Activated CD4-positive, alpha-beta T cell treated with anti-CD3 and anti-CD28 coated beads for 4 hours (primary cell): ENCODE measurements around the gene IQGAP2.

Experiments
- DNase-seq, 2 donors: peaks; one replicate each; pipeline ENCODE4 v3.0.0-alpha.2; 2020

Gene IQGAP2

DNA sequence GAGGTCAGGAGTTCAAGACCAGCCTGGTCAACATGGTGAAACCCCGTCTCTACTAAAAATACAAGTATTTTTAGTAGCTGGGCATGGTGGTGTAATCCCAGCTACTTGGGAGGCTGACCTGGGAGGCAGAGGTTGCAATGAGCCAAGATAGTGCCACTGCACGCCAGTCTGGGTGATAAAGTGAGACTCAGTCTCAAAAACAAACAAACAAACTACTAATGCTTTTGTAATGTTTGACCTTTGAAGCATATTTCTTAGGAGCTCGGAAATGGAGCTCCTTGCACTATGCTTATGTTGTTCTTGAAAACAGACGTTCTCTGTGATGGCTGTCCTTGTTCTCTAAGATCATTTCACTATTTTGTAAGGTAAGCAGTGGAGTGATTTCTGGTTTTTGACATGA lies 214.1 kb downstream of the IQGAP2 start:
- DNase-seq: no peak

DNA sequence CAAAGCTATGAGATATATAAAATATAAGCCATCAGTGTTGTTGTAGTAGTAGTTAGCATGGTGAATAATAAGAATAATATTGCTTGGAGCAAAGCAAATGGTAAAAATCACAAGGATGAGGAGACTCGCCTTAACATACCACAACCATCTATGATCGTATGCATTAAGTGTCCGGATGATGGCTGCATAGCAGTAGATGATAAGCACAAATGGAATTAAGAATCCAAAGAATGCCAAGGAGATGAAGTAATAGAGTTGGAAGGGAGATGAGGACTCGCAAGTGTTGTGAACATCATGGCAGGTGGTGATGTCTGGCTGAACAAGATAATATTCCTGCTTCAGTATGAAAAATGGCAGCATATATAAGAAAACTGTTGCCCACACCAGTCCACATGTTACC lies 214.6 kb downstream of the IQGAP2 start:
- no peak for DNase-seq

DNA sequence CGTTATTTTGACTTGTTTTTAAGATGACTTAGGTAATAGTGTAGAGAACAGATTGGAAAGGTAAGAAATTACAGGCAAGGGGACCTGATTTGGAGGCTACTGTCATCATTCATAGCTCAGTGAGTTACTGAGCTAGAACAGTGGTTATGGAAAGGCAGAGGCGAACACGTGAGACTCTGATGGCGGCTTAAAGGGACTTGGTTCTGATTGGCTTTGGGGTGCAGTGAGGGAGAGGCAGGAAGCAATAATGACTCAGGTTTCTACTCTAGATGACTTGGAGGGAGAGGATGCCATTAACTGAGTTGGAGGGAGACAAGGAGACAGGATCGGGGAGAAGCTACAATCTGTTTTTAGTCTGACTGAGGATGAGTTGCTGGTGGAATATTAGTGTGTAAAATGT lies 217.1 kb downstream of the IQGAP2 start:
- DNase-seq: no peak

DNA sequence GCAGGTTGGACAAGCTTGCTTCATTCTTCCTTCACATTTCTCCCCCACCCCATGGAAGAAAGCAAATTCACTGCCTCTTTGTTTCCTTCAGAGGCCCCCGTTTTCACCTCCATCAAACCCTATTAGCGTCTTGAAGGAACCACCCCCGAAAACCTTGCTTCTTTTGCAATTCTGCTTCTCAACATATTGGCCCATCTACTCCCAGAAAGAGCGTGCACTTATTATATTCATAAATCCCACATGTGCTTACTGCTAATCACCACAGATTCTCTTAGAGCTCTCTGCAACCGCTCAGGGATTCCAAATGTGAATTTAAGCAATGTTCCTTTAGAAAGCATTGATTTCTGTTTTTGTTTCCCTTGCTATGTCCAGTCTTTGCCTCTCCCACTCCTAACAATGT lies 219.0 kb downstream of the IQGAP2 start:
- no peak for DNase-seq

DNA sequence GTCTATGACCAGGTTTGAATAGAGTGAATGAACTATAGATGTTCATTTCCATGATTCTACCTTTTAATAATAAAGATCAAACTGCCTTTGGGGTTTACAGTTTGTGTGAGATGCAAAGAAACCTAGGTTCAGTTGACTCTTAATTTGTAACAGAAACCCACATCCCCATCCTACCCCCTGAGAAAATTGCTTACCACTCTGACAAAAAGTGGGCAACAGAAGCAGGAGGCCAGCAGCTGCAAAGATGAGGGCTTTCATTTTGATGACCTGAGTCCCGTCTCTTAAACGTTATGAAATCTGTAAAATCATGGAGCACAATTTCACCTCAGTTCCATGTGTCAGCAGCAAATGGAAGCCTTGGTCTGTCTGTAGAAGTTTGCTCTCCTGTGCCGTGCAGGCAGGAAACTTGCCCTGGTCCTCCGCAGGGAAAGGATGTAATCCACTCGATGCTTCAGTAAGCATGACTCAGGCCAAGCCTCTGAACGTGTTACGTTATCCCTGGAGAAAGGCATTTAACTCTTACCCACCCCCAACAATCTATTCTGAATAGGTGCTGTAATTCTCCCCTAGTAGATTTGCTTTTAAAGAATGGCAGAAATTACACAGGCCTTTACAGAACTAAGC lies 220.0 kb downstream of the IQGAP2 start, which contains the start of gene F2RL2:
TSS of gene F2RL2 (minus strand) at position 431 of the 624 bp plus-strand sequence. CDS start at position 258, 173 bp downstream.
- no peak for DNase-seq

DNA sequence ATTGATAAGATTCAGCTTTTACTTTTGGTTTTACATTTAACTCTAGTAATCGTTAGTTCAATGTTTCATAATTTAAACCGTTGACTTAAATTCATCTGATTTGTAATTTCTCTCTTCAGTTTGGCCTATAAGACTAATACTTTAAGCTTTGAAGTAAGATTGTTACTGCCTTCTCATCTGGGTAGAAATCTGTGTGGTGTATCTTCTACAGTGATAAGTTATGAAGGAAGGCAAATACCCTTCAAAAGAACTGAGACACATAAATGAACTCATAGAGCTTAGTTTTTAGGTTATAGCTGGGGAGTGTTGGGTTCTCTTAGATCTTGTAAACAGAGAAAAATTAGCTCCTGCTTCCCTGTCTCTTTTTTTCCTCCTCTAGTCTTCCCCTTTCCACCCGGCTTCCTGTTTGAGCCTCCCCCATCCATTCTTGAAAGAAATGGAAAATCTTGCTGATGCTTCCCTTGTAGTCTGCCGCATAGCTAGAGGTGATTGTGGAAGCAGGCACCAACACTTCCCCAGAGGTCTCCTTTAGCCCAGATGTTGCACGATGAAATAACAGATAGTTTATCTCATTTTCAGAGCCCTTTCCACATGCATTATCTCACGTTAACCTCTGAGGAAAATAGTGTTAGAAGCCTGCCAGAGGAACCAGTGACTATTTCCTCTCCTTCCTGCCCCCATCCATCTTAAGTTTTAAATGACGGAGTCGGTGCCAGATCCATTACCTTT lies 222.2 kb downstream of the IQGAP2 start:
- no peak for DNase-seq

DNA sequence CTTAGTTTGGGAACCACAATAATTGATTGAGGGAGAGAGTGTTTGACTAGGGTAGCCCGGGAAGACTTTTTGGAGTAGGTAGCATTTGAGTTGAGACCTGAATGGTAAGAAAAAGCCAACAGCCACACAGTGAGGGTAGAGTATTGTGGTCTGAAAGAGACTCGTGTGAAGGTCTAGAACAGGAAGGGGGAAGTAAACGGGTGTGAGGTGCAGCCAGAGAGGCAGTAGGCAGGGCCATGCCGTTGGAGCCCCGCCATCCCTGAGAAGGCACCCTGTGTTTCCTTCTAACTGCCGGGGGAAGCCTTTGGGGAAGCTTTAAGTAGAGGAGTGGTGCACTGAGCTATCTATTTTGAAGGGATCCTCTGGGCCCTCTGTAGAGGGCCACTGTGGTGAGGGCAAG lies 223.7 kb downstream of the IQGAP2 start:
- no peak for DNase-seq

DNA sequence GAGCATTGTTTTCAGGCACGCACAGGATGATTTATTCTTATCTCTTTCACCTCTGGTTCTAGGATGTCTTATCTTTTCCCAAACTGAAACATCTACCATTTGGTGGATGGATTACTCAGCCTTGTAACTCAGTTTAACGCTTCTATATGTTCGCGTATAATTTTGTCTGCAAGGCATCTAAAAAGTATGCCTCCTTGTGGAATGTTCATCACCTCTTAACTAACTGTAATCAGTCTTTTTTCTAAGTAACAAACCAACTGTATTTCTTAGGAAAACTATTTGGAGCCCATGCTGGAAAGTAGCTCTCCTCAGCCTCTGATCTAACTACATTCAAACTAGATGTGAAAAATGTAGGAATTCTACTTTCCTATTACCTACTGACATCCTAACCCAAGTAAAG lies 231.6 kb downstream of the IQGAP2 start:
- DNase-seq: no peak

DNA sequence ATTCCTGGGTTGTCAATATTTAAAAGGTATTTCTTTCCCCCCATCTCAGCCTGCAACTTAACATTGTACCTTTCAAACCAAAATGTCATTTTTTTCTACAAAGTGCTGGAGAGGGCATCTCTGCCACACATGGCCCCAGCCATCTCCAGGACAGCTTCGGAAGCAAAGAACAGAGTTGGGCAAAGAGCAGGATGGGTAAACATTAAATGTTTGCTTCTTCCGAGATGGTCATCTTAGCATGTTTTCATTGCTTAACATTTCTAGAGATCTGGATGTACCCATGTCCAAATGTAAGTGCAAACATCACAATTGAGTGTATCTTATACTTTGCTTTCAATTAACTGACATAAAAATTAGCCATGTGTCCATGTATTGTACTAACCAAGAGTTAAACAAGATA lies 234.4 kb downstream of the IQGAP2 start:
- DNase-seq: no peak

DNA sequence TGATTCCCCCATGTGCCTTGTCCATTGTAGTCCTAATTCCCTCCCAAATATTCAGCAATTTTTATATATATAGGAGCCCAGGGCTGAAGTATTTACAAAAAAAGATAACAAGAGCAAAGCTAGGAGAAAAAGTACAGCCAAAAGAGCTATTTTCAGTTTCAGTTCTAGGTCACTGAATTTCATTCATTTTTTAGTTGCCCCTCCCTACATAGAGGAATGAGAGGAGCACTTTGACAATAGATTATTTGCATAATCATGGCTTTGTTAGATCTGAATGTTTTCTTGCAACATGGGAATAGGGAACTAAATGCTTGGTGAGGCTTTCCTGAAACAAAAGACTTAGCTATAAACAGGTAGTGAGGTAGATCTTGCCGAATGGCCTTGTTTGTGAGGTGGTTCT lies 235.4 kb downstream of the IQGAP2 start:
- no peak for DNase-seq

DNA sequence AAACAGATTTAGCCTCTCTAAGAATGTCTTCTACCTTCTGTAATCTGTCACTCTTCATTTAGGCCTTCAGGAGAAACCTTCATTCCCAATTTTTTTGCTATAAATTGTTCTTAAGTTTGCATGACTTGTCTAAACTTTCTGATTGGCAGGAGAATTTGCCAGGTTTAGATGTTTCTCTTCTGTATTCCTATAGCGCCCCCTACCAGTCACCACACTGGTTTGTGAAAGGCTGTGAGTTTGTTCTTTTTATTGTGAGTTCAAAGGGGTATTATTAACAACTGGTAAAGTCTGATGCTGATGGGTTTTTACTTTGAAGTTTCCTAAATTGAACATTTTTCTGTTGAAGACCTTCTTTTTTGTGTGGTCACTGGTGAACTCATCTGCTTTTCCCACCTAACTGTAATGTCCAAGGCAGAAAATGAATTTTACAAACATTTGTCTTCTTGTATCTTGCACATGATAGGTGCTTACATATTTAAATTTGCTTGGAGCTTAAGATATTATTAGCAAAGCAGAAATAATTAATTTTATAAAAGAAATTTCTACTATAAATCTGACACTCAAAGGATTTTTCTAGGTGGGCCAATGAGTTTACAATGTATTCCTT lies 238.5 kb downstream of the IQGAP2 start:
- DNase-seq: peak; percentile 46 to 71

DNA sequence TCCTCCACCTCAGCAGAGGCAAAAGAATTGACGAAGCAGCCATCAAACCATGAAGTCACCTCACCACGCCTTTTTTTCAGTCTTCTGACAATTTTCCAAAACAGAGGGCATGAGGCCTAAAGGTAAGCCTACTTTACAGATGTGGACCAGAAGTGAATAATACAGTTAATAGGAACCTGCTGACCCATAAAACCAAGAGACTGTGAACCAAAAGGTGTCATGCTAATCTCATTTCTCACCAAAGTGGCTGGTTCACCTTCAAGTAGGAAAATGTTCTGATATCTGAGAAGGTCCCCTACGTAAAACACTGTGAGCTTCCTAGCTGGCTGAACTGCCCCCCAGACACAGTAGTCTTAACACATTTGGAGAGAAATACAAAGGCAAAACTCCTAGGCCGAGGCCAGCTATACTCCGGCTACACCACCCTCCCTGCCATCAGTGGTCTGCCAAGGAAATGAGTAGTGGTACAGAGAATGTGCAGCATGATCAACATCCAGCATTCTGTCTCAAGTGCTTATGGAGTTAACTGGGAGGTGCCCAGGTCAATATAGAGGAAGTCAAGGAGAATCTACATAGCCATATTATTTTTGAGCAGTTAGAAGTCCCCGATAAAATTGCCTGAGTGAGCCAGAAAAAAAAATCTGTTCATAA lies 239.4 kb downstream of the IQGAP2 start:
- DNase-seq: no peak

DNA sequence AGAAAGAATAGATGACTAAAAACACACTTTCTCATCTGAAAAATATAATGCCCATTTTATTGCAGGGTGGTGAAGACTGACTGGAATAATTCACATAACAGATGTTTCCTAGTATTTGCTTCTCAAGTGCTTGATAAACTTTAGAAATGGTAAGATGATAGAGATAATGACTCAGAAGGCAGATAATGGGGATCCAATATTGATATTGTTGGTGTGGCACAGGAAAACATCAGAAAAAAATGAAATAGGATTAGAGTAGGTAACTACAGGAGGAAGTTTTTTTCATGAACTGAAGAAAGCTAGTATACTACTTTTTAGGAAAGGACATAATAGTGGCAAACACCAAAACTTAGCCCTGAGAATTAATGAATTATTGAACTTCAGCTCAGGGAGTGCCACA lies 240.3 kb downstream of the IQGAP2 start:
- DNase-seq: no peak

DNA sequence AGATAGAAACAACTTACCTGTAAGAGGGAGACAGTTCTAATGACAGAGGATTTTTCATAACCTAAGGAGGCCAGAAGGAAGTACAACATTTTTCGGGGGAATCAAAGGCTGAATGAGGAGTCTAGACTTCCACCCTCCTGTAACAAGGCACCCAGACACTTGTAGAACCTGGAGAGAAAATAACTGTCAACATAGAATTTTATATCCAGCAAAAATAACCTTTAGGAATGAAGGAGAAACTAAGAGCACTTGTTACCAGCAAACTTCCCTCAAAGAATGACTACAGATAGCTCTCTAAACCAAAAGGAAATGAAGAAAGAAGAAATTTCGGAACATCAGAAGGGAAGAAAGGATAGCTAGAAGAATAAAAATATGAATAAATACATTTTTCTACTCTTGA lies 246.1 kb downstream of the IQGAP2 start:
- no peak for DNase-seq

DNA sequence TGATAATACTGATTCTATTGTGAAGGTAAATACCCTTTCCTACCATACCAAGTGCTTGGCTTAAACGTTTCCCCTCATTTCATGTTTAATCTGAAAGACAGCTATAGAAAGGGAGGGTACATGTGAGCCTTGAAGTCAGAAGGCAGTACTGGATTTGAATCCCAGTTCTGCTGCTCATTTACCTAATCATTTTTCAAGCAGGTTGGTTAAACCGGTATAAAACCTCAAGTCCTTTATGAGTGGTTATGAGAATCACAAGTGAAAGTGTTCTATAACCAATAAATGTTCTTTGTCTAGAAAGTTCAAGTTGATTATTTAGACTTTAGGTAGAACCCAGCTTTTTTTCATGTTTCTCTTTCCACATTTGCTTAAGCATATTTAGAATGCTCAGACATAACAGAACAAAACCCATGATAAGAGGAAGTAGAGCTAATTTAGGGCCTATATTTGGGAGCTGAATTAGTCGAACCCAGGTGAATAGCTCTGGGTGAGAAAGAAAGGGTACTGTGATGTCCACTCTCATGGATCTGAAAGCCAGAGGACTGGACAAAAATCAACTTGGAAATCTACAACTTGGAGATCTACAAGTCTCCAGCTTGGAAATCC lies 249.8 kb downstream of the IQGAP2 start:
- no peak for DNase-seq

DNA sequence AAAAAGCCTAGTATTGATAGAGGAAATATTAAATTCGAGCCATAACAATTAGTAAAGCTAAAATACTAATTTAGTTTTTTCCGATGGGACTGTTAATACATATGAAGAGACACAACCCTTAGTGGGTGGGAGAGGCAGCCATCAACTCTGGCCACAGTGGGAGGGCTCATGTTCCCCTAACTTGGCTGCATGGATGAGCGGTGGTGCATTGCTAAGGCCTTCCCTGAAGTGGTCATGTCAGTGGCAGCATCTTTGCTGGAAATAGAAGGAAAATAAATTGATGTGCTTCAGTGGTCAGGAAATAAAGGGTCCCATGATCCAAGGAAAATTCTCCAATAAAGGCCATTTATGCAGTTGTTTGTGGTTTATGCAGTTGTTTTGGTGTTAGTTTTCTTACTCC lies 254.0 kb downstream of the IQGAP2 start:
- no peak for DNase-seq

DNA sequence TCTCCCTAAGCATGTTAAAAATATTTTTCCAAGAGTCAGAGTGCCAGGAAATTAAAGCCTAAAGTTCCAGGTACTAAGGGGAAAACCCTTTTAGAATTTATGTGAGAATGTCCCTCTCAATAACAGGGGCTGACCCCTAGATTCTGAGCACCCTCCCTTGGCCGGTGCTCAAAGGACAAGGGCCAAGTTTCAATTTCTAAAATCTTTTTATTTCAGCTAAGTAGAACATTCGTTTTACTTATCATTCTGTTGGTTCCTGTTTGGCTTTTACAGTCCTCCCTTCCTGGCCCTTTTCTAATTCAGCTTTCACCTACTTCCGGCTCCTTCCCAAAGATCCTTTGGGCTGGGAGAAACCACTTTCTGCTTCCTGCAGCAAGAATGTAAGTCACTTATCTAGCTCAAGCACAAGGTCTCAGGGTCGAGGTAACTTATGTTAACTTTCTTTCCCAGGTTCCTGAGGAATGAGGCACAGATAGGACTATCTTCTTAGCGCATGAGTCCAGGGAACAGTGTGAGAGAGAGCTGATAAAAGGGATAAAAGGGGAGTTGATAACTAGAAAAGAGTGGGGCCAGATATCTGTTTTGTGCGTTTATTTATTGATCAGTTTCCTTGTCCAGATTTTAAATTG lies 254.7 kb downstream of the IQGAP2 start:
- DNase-seq: no peak

DNA sequence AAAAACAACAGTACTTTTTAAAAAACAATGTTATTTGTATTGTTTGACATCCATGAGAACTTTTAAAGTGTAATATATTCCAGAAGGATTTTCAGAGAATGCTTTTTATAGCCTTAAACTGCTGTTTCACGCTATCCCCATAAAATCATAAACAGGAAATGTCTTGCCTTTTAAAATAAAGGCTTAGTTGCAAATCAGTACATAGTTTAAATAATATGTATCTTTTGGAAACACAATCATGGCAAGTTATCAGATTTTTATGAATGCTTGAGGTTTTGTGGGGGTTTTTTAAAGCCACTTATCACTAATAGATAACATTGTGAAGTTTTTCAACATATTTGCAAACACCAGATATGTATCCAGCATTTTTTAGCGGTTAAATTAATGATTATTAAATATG lies 257.3 kb downstream of the IQGAP2 start:
- DNase-seq: no peak

DNA sequence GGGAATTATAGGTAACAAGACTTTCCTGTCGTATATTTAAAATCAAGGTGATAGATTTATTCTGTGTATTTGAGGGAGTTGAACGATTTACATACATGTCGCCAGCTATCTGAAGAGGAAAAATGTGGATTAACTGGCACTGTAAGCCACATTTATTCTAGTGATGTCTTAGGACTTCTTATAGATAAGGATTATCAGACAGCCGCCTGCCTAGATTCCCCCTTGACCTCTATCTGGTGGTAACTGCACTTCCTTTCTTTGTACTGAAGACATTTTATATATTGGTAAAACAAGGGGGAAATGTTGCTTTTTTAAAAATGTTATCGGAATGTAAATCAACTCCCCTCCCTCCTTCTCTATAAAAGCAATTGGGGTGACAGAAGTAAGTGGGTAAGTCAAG lies 259.4 kb downstream of the IQGAP2 start:
- DNase-seq: no peak

DNA sequence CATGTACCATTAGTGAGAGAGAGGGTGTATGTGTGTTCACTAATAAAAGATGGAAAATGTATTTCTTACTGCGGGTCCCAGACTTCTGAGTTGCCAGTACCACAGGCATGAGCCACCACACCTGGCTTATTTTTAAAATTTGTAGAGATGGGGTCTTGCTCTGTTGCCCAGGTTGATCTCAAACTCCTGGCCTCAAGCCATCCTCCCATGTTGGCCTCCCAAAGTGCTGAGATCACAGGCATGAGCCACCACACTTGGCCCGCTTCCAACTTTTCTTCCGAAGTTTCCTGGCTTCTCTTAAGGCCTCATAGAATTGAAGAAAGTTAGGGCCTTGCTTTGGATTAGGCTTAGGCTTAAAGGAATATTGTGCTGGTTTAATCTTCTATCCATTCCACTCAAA lies 260.5 kb downstream of the IQGAP2 start:
- no peak for DNase-seq

DNA sequence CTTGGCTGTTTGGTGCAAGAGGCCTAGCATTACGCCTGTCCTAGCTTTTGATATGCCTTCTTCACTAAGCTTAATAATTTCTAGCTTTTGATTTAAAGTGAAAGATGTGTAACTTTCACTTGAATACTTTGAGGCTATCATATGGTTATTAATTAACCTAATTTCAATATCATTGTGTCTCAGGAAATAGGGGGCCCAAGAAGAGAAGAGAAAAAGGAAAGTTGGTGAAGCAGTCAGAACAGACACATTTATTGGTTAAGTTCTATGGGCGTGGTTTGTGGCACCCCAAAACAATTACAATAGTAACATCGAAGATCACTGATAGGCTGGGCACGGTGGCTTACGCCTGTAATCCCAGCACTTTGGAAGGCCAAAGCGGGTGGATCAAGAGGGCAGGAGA lies 261.0 kb downstream of the IQGAP2 start:
- no peak for DNase-seq

DNA sequence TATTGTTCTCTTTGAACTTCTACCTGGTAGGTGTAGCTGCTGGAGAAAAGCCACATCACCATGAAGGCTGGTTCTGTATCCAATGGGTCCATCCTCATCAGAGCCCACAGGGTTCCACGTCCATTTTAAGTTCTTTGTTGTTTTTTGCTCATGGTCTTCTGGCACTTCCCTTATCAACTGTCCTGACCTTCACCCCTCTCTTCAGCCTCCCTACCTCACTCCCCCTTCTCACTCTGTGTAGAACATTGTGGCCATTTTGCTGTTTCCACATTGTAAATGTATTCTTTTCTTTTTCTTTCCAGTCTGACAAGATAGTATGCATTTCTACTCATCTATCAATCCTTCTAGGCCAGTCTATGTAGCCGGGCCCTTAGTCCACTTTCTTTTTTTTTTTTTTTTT lies 264.4 kb downstream of the IQGAP2 start:
- no peak for DNase-seq

DNA sequence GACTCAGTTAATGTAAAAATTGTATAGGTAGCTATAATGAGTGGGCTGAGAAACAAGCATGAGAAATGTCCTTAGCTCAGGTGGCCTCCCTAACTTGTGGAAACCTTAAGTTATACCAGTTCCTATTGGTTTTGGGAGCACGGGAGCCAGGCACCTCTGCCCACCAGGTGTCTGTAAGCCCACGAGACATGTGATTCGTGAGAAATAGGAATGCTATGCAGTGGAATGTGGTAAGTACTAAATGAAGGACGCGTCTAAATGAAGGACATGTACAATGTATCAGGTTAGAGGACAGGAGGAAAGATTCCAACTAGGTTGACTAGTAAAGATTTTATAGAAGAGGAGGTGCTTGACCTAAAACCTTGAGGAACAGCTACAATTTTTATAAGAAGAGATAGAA lies 266.2 kb downstream of the IQGAP2 start:
- no peak for DNase-seq
